KMS-11 (cell line): ENCODE data around the gene ADM2.

ENCODE experiments used
- H2AFZ ChIP-seq: fragments of 200-600 bp; sonication (generic); 2 replicates; pipeline ENCODE4 v1.6.1; 2016; ENCODE audit warnings: antibody characterized with exemption, mixed run types, low read depth
- H3K27ac ChIP-seq: fragments of 200-600 bp; sonication (generic); 2 replicates; pipeline ENCODE4 v1.6.1; 2016; ENCODE audit warnings: mild to moderate bottlenecking, mixed run types
- H3K27me3 ChIP-seq: fragments of 200-600 bp; sonication (generic); 2 replicates; pipeline ENCODE4 v1.6.1; 2017; ENCODE audit warnings: mild to moderate bottlenecking, low read depth, mixed run types, moderate library complexity; ENCODE audit not compliant: insufficient read depth
- H3K36me3 ChIP-seq: fragments of 200-600 bp; sonication (generic); 2 replicates; pipeline ENCODE4 v1.6.1; 2017; ENCODE audit warnings: mild to moderate bottlenecking, mixed run types; ENCODE audit not compliant: insufficient read depth
- H3K4me1 ChIP-seq: fragments of 200-600 bp; sonication (generic); 2 replicates; pipeline ENCODE4 v1.6.1; 2016; ENCODE audit warnings: mild to moderate bottlenecking, low read depth, mixed run types; ENCODE audit not compliant: poor library complexity, severe bottlenecking
- H3K4me2 ChIP-seq: fragments of 200-600 bp; sonication (generic); 2 replicates; pipeline ENCODE4 v1.7.0; 2016; ENCODE audit warnings: mild to moderate bottlenecking, mixed run types
- H3K4me3 ChIP-seq: fragments of 200-600 bp; sonication (generic); IDR thresholded peaks from 2 replicates; pipeline ENCODE4 v1.6.1; 2017; ENCODE audit warnings: low read depth, low read length, mixed read lengths; ENCODE audit not compliant: insufficient read depth
- H3K79me2 ChIP-seq: fragments of 200-600 bp; sonication (generic); 2 replicates; pipeline ENCODE4 v1.6.1; 2016; ENCODE audit warnings: low read depth, mixed run types; ENCODE audit not compliant: insufficient read depth
- H3K9ac ChIP-seq: fragments of 200-600 bp; sonication (generic); 2 replicates; pipeline ENCODE4 v1.6.1; 2016; ENCODE audit warnings: mild to moderate bottlenecking, mixed run types
- H4K20me1 ChIP-seq: fragments of 200-600 bp; sonication (generic); 2 replicates; pipeline ENCODE4 v1.6.1; 2016; ENCODE audit warnings: mild to moderate bottlenecking, mixed run types; ENCODE audit not compliant: insufficient read depth
- TF ChIP-seq, protein P1 (sequence below): fragments of 200-600 bp; sonication (generic); conservative IDR thresholded peaks from 2 replicates; pipeline ENCODE4 v1.6.1; 2017; ENCODE audit warnings: low read depth, mild to moderate bottlenecking, antibody characterized with exemption, low read length, moderate library complexity, mixed read lengths

The ADM2 gene

DNA sequence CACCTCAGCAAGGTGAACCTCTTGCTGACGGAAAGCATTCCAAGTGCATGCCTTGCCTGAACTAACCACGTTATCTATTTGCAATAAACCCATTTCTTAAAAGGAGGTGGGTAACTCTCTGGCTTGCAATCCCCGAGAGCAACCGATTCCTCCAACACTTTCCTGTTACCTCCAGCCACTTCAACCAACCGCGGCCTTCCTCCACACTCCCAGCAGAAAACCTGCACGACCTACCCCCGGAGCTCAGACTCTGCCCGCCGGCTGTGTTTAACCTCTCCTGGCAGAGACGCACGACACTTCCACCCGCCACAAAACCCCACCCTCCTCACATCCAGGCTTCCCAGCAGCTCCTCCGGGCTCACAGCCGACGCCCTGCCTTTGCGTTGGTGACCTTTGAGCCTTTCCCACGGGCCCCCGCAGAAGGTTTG is 43.3 kb downstream of the ADM2 start:
- H3K36me3 ChIP-seq = no peaks in the 10 kb centered on the region
- TF ChIP-seq, protein P1, sequence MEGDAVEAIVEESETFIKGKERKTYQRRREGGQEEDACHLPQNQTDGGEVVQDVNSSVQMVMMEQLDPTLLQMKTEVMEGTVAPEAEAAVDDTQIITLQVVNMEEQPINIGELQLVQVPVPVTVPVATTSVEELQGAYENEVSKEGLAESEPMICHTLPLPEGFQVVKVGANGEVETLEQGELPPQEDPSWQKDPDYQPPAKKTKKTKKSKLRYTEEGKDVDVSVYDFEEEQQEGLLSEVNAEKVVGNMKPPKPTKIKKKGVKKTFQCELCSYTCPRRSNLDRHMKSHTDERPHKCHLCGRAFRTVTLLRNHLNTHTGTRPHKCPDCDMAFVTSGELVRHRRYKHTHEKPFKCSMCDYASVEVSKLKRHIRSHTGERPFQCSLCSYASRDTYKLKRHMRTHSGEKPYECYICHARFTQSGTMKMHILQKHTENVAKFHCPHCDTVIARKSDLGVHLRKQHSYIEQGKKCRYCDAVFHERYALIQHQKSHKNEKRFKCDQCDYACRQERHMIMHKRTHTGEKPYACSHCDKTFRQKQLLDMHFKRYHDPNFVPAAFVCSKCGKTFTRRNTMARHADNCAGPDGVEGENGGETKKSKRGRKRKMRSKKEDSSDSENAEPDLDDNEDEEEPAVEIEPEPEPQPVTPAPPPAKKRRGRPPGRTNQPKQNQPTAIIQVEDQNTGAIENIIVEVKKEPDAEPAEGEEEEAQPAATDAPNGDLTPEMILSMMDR = no peak
- H3K4me3 ChIP-seq = no peak overlapping the region
- no peak overlapping the region for H2AFZ ChIP-seq
- H3K79me2 ChIP-seq = peaks cover 8% of the 10 kb centered on the region; the same call in 1 of the 2 replicates
- peaks cover 4% of the 10 kb centered on the region for H3K4me1 ChIP-seq
- H3K27ac ChIP-seq = peak overlapping the region; percentile 83
- H4K20me1 ChIP-seq = no peaks in the 10 kb centered on the region
- no peaks in the 10 kb centered on the region for H3K27me3 ChIP-seq
- peak overlapping the region; percentile 52 for H3K4me2 ChIP-seq
- H3K9ac ChIP-seq = peak overlapping the region; percentile 79; the same call in 1 of the 2 replicates

DNA sequence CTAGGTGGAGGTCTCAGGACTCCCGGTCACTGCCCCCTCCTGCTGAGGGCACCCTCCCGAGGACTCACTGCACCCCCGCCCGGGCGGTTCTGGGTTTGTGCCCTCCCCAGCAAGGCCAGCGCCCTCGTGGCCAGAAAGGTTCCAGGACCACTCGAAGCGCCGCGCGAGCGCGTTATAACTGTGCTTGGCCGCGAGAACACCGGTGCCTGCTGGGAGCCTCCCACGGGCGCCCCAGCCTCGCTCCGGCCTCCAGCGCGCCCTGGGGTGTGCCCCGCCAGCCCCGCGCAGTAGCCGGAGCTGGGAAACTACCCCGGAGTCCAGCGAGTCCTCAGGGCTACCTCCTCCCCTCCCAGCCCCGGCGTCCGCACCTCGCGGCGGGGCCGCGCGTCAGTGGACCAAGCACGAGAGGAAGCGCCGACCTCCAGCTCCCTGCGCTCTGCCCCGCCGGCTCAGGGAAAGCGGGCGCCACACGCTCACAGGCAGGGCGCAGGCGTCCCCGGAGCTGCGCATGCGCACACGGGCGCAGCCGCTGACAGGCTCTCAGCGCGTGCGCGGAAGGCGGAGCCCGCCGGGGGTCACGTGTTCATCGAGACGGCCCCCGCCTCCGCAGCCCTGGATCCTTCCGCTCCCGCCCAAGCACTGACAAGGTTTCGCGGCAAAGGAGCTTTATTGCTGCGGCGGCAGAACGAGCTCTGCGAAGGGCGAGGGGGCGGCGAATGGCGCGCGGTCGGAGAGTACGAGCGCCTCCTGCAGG is 43.9 kb downstream of the ADM2 start, which contains the start of gene SCO2:
TSS of gene SCO2 (minus strand) at position 495 of the 754 bp plus-strand sequence. CDS start 1,187 bp downstream, outside the sequence.
- peak within 1 kb of the TSS; percentile 31 for H3K4me3 ChIP-seq
- H3K36me3 ChIP-seq = no peaks in the 10 kb centered on the region
- peak within 1 kb of the TSS; percentile 79 for H3K9ac ChIP-seq
- peaks cover 4% of the 10 kb centered on the region for H3K4me1 ChIP-seq
- H3K27me3 ChIP-seq = no peaks in the 10 kb centered on the region
- H3K4me2 ChIP-seq = peak within 1 kb of the TSS; percentile 84
- H3K27ac ChIP-seq = peak within 1 kb of the TSS; percentile 83
- TF ChIP-seq, protein P1 = no peak
- peak within 1 kb of the TSS; percentile 22; the same call in 1 of the 2 replicates for H2AFZ ChIP-seq
- peaks cover 8% of the 10 kb centered on the region; the same call in 1 of the 2 replicates for H3K79me2 ChIP-seq
- no peaks in the 10 kb centered on the region for H4K20me1 ChIP-seq

DNA sequence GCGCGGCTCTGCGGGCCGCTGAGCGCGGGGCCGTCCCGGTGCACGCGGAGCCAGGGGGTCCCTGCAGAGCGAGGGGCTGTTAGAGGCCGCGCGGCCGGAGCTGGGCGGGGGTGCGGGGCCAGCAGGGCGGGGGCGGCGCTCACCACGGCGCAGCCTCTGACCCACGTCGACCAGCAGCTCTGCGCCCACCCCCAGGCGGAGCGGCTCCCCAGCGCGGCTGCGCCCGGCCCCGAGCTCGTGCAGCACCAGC is 44.4 kb downstream of the ADM2 start:
- no peak overlapping the region for H3K4me2 ChIP-seq
- no peaks in the 10 kb centered on the region for H3K36me3 ChIP-seq
- no peaks in the 10 kb centered on the region for H3K27me3 ChIP-seq
- H3K79me2 ChIP-seq = peaks cover 8% of the 10 kb centered on the region; the same call in 1 of the 2 replicates
- H3K4me1 ChIP-seq = peaks cover 4% of the 10 kb centered on the region
- H3K4me3 ChIP-seq = no peak overlapping the region
- H4K20me1 ChIP-seq = no peaks in the 10 kb centered on the region
- H2AFZ ChIP-seq = no peak overlapping the region
- TF ChIP-seq, protein P1 = 0 out of 2 replicates have a peak, but pooled peaks have one; percentile 13
- H3K27ac ChIP-seq = peak overlapping the region; percentile 83
- peak overlapping the region; percentile 79 for H3K9ac ChIP-seq

DNA sequence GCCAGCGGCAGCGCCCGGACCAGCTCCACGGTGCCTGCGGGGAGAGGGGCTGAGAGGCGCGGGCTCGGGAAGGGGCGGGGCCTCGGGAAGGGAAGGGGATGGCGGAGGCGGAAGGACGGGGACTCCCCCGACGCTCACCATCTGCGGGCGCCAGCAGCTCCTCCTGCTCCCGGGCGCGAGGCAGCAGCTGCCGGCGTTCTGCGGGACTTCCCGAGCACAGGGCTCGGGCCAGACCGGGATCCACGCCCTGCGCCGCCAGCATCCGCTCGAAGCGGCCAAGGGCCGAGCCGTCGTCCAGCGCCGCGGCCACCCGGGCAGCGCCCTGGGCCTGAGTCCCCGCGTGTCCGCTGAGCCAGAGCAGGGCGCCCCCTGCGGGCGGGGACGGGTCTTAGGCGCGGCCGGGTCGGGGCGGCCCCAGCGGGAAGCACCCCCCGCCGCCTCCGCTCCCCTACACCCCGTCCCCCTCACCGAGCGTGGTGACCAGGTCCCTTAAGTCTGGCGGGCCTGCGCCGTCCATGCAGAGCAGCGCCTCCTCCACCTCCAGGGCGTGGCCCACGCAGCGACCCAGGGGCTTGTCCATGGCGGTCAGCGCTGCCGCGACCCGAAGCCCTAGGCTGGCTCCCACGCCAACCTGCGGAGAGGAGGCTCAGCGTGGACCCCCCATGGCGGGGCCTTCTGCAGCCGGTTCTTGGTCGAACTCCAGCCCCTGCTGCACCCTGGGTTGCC is 44.9 kb downstream of the ADM2 start:
- no peaks in the 10 kb centered on the region for H4K20me1 ChIP-seq
- peak overlapping the region; percentile 84 for H3K4me2 ChIP-seq
- no peaks in the 10 kb centered on the region for H3K36me3 ChIP-seq
- H3K4me3 ChIP-seq = peak overlapping the region; percentile 31
- no peaks in the 10 kb centered on the region for H3K27me3 ChIP-seq
- peaks cover 8% of the 10 kb centered on the region; the same call in 1 of the 2 replicates for H3K79me2 ChIP-seq
- H2AFZ ChIP-seq = peak overlapping the region; percentile 22; the same call in 1 of the 2 replicates
- H3K4me1 ChIP-seq = peaks cover 4% of the 10 kb centered on the region
- peak overlapping the region; percentile 83 for H3K27ac ChIP-seq
- peak overlapping the region; percentile 79 for H3K9ac ChIP-seq
- TF ChIP-seq, protein P1 = peak; percentile 54; the same call in 1 of the 2 replicates
